H9 (cell line): Measurements from ENCODE around the gene PIAS1. TPM values are rescaled to one million over a fixed set of nuclear protein-coding genes. Genes with fewer than 3 reads are reported as not detected.

Source experiments
- DNase-seq: peaks from one replicate; pipeline ENCODE4 v3.0.0-alpha.2; 2017
- H2AFZ ChIP-seq: one replicate; pipeline ENCODE4 v1.6.1; 2013; ENCODE audit warnings: mild to moderate bottlenecking, low read length, control low read depth, moderate library complexity
- H2AK5ac ChIP-seq: 2 replicates; pipeline ENCODE4 v1.6.1; 2013; ENCODE audit warnings: low read length, control low read depth, mixed read lengths; ENCODE audit not compliant: insufficient read length
- H2BK120ac ChIP-seq: one replicate; pipeline ENCODE4 v1.6.1; 2013; ENCODE audit warnings: low read depth, mild to moderate bottlenecking, low read length, control low read depth, inconsistent platforms; ENCODE audit not compliant: poor library complexity, severe bottlenecking
- H2BK12ac ChIP-seq: 2 replicates; pipeline ENCODE4 v1.6.1; 2013; ENCODE audit warnings: low read length, control low read depth, mixed read lengths, low read depth; ENCODE audit not compliant: insufficient read length
- H2BK15ac ChIP-seq: 2 replicates; pipeline ENCODE4 v1.6.1; 2013; ENCODE audit warnings: low read depth, low read length, control low read depth
- H2BK20ac ChIP-seq: one replicate; pipeline ENCODE4 v1.6.1; 2013; ENCODE audit warnings: low read depth, mild to moderate bottlenecking, low read length, control low read depth, inconsistent platforms; ENCODE audit not compliant: poor library complexity, severe bottlenecking
- H2BK5ac ChIP-seq: 2 replicates; pipeline ENCODE4 v1.6.1; 2013; ENCODE audit warnings: low read length, control low read depth, mixed read lengths; ENCODE audit not compliant: insufficient read length
- H3K14ac ChIP-seq: 2 replicates; pipeline ENCODE4 v1.6.1; 2013; ENCODE audit warnings: low read length, control low read depth; ENCODE audit not compliant: insufficient read depth
- H3K18ac ChIP-seq: 2 replicates; pipeline ENCODE4 v1.6.1; 2013; ENCODE audit warnings: low read depth, mild to moderate bottlenecking, mixed read lengths, low read length, control low read depth; ENCODE audit not compliant: insufficient read length
- H3K23ac ChIP-seq: 2 replicates; pipeline ENCODE4 v1.6.1; 2013; ENCODE audit warnings: low read length, control low read depth, mixed read lengths, low read depth; ENCODE audit not compliant: insufficient read length
- H3K23me2 ChIP-seq: 2 replicates; pipeline ENCODE4 v1.6.1; 2013; ENCODE audit warnings: low read depth, mild to moderate bottlenecking, mixed read lengths, low read length, control low read depth; ENCODE audit not compliant: insufficient read length, poor library complexity, severe bottlenecking
- H3K27ac ChIP-seq: 2 replicates; pipeline ENCODE4 v1.5.1; 2013; ENCODE audit warnings: low read length, control low read depth, mixed read lengths, low read depth; ENCODE audit not compliant: insufficient read length
- H3K27me3 ChIP-seq: 2 replicates; pipeline ENCODE4 v1.6.1; 2013; ENCODE audit warnings: low read length, control low read depth, inconsistent platforms; ENCODE audit not compliant: insufficient read depth
- H3K4ac ChIP-seq: 2 replicates; pipeline ENCODE4 v1.6.1; 2013; ENCODE audit warnings: low read depth, mild to moderate bottlenecking, control low read depth, inconsistent platforms, low read length, moderate library complexity
- H3K4me1 ChIP-seq: 2 replicates; pipeline ENCODE4 v1.6.1; 2013; ENCODE audit warnings: low read length, control low read depth, inconsistent platforms; ENCODE audit not compliant: insufficient read depth
- H3K4me2 ChIP-seq: 2 replicates; pipeline ENCODE4 v1.6.1; 2013; ENCODE audit warnings: low read length, control low read depth, mixed read lengths; ENCODE audit not compliant: insufficient read length, insufficient read depth
- H3K56ac ChIP-seq: 2 replicates; pipeline ENCODE4 v1.6.1; 2013; ENCODE audit warnings: low read depth, mild to moderate bottlenecking, mixed read lengths, low read length, control low read depth; ENCODE audit not compliant: insufficient read length
- H3K79me1 ChIP-seq: 2 replicates; pipeline ENCODE4 v1.6.1; 2013; ENCODE audit warnings: low read depth, mild to moderate bottlenecking, moderate library complexity, low read length, control low read depth, inconsistent platforms; ENCODE audit not compliant: insufficient read depth, poor library complexity, severe bottlenecking
- H3K79me2 ChIP-seq: 2 replicates; pipeline ENCODE4 v1.6.1; 2013; ENCODE audit warnings: low read length, control low read depth, inconsistent platforms; ENCODE audit not compliant: insufficient read depth
- H3K9ac ChIP-seq: 2 replicates; pipeline ENCODE4 v1.6.1; 2013; ENCODE audit warnings: low read length, control low read depth, mixed read lengths; ENCODE audit not compliant: insufficient read length; ENCODE audit errors: extremely low read depth
- H3K9me3 ChIP-seq: one replicate; pipeline ENCODE4 v1.6.1; 2013; ENCODE audit warnings: low read depth, low read length, inconsistent platforms; ENCODE audit not compliant: control insufficient read depth
- H3T11ph ChIP-seq: one replicate; pipeline ENCODE4 v1.6.1; 2013; ENCODE audit warnings: mild to moderate bottlenecking, low read length, control low read depth, inconsistent platforms
- H4K20me1 ChIP-seq: one replicate; pipeline ENCODE4 v1.6.1; 2013; ENCODE audit not compliant: control insufficient read depth, insufficient read length, insufficient read depth
- H4K5ac ChIP-seq: 2 replicates; pipeline ENCODE4 v1.6.1; 2013; ENCODE audit warnings: low read depth, mild to moderate bottlenecking, mixed read lengths, low read length, control low read depth; ENCODE audit not compliant: insufficient read length
- H4K8ac ChIP-seq: replicated peaks from 2 replicates; pipeline ENCODE4 v1.6.1; 2013; ENCODE audit warnings: low read length, control low read depth, mixed read lengths, low read depth; ENCODE audit not compliant: insufficient read length
- H4K91ac ChIP-seq: 2 replicates; pipeline ENCODE4 v1.6.1; 2013; ENCODE audit warnings: low read depth, mild to moderate bottlenecking, moderate library complexity, mixed read lengths, low read length, control low read depth; ENCODE audit not compliant: insufficient read length
- H3K27ac Mint-ChIP-seq, 3 experiments: 2 replicates in 2 of 3; 3 replicates in 1 of 3; pipeline ENCODE4 v1.8.0; 2020 to 2021; ENCODE audit warnings: mixed read lengths in 3 of 3, mild to moderate bottlenecking in 1 of 3, moderate library complexity in 1 of 3
- H3K27me3 Mint-ChIP-seq: 2 replicates; pipeline ENCODE4 v1.8.0; 2021; ENCODE audit warnings: low read depth, mild to moderate bottlenecking, moderate library complexity, mixed read lengths
- H3K36me3 Mint-ChIP-seq, 3 experiments: 2 replicates in 2 of 3; 3 replicates in 1 of 3; pipeline ENCODE4 v1.8.0; 2020 to 2021; ENCODE audit warnings: low read depth in 3 of 3, mixed read lengths in 3 of 3; ENCODE audit not compliant: insufficient read depth in 1 of 3
- H3K4me1 Mint-ChIP-seq, 2 experiments: 2 replicates each; pipeline ENCODE4 v1.8.0; 2020; ENCODE audit warnings: mixed read lengths in 2 of 2
- H3K4me3 Mint-ChIP-seq, 2 experiments: 2 replicates in 1 of 2; 3 replicates in 1 of 2; pipeline ENCODE4 v1.8.0; 2020 to 2021; ENCODE audit warnings: mild to moderate bottlenecking in 2 of 2, mixed read lengths in 2 of 2, moderate library complexity in 1 of 2
- H3K9me3 Mint-ChIP-seq, 2 experiments: 2 replicates in 1 of 2; 3 replicates in 1 of 2; pipeline ENCODE4 v1.8.0; 2020; ENCODE audit warnings: mild to moderate bottlenecking in 2 of 2, mixed read lengths in 2 of 2, moderate library complexity in 1 of 2
- CTCF ChIP-seq: fragments of 200-600 bp; sonication (generic); conservative IDR thresholded peaks from 3 replicates; pipeline ENCODE4 v1.8.0; 2021; ENCODE audit warnings: antibody characterized with exemption, mild to moderate bottlenecking
- WGBS: extraction: QIAGEN DNeasy Blood & Tissue Kit; methylation state at CpG from one replicate; pipeline ENCODE4 v1.1.7; 2013; ENCODE audit warnings: missing lambda C conversion rate, low lambda C conversion rate, mixed read lengths; ENCODE audit not compliant: insufficient read length; ENCODE audit errors: extremely low coverage; 5-methylcytosine and 5-hydroxymethylcytosine counted together
- total RNA-seq: library from RNA; stranded (reverse); gene quantifications from 2 replicates; pipeline ENCODE4 v1.2.1, GENCODE V29; 2021

PIAS1 gene
- total RNA-seq, 1 experiment from 2014 or later = 31.1 TPM

GRCh38 chr15:68191555-68191954, 137.4 kb downstream of the PIAS1 start:
- Histone ChIP-seq H4K20me1 (no peaks in the 10 kb centered on the region), H4K5ac (no peak overlapping the region), H3K27me3 (no peaks in the 10 kb centered on the region), H3K23me2 (no peaks in the 10 kb centered on the region), H3K14ac (no peak overlapping the region), H2BK120ac (no peak overlapping the region), H3K9ac (no peak overlapping the region), H3K79me1 (no peaks in the 10 kb centered on the region), H2AK5ac (no peak overlapping the region), H2BK5ac (no peak overlapping the region), H3K4me1 (no peaks in the 10 kb centered on the region; the same call in 1 of the 2 replicates), H3K23ac (no peak overlapping the region), H2BK20ac (no peak overlapping the region), H2BK12ac (no peak overlapping the region), H3K79me2 (no peaks in the 10 kb centered on the region), H4K8ac (no peak overlapping the region), H3K27ac (peak overlapping the region; percentile 54), H3K56ac (no peak overlapping the region), H4K91ac (no peak overlapping the region), H3T11ph (no peak overlapping the region), H3K18ac (no peak overlapping the region), H3K9me3 (no peaks in the 10 kb centered on the region), H2BK15ac (no peak overlapping the region), H2AFZ (no peak overlapping the region), H3K4ac (no peak overlapping the region), H3K4me2 (no peak overlapping the region)
- Mint-ChIP-seq H3K4me1 (peaks cover 16 to 18% of the 10 kb centered on the region in 2 experiments), H3K27me3 (no peaks in the 10 kb centered on the region), H3K36me3 (peaks cover 14 to 39% (median 34%) of the 10 kb centered on the region in 3 experiments; a peak in 6 of 7 replicates), H3K27ac (no peak overlapping the region), H3K9me3 (no peaks in the 10 kb centered on the region), H3K4me3 (no peak overlapping the region)
- DNase-seq = no peak
- WGBS = no CpG with 5 or more reads among the region's 3 CpGs
- TF ChIP-seq CTCF = no peak
